GM21390 (cell line): Measurements from ENCODE around the gene XYLT1.
A peak's percentile ranks its signal among the peaks of the same experiment; 100 is the strongest.

Source experiments
- ATAC-seq: cut with Tn5 transposase; IDR thresholded peaks from one replicate; pipeline ENCODE4 v1.9.1; 2021; ENCODE audit not compliant: unreplicated experiment

Gene XYLT1

GRCh38 chr16:17460890-17461289 is 9.9 kb downstream of the XYLT1 start:
- ATAC-seq: no peak

- ATAC-seq: peak; percentile 53
These were observed 10.7 kb downstream of the XYLT1 start for GRCh38 chr16:17459903-17460521.

- no peak for ATAC-seq
These were observed 12.8 kb downstream of the XYLT1 start for GRCh38 chr16:17457997-17458396.

GRCh38 chr16:17457513-17457912 is 13.2 kb downstream of the XYLT1 start:
- no peak for ATAC-seq

GRCh38 chr16:17454162-17454730 is 16.5 kb downstream of the XYLT1 start:
- ATAC-seq: no peak

- no peak for ATAC-seq
These were observed 17.3 kb downstream of the XYLT1 start for GRCh38 chr16:17453364-17454038.

- ATAC-seq: no peak
These were observed 17.8 kb downstream of the XYLT1 start for GRCh38 chr16:17452922-17453321.

GRCh38 chr16:17451843-17452242 is 18.9 kb downstream of the XYLT1 start:
- no peak for ATAC-seq

GRCh38 chr16:17450291-17450690 is 20.5 kb downstream of the XYLT1 start:
- no peak for ATAC-seq

- ATAC-seq: no peak
These were observed 21.8 kb downstream of the XYLT1 start for GRCh38 chr16:17448640-17449638.

GRCh38 chr16:17447101-17447569 is 23.6 kb downstream of the XYLT1 start:
- no peak for ATAC-seq

- ATAC-seq: no peak
These were observed 24.1 kb downstream of the XYLT1 start for GRCh38 chr16:17446661-17447060.

GRCh38 chr16:17445421-17445820 is 25.3 kb downstream of the XYLT1 start:
- no peak for ATAC-seq

GRCh38 chr16:17444658-17445057 is 26.1 kb downstream of the XYLT1 start:
- no peak for ATAC-seq

- no peak for ATAC-seq
These were observed 30.6 kb downstream of the XYLT1 start for GRCh38 chr16:17440131-17440530.

GRCh38 chr16:17439580-17439979 is 31.2 kb downstream of the XYLT1 start:
- ATAC-seq: no peak

GRCh38 chr16:17437981-17438380 is 32.8 kb downstream of the XYLT1 start:
- no peak for ATAC-seq

GRCh38 chr16:17437127-17437720 is 33.5 kb downstream of the XYLT1 start:
- no peak for ATAC-seq

- ATAC-seq: no peak
These were observed 35.4 kb downstream of the XYLT1 start for GRCh38 chr16:17435318-17435717.

- ATAC-seq: no peak
These were observed 36.9 kb downstream of the XYLT1 start for GRCh38 chr16:17433577-17434451.
